Ishikawa (cell line): Measurements from ENCODE around the gene KIAA0408.

Experiments used
- CEBPB ChIP-seq: IDR thresholded peaks from 2 replicates; pipeline ENCODE4 v1.6.1; 2012
- CREB1 ChIP-seq: IDR thresholded peaks from 2 replicates; pipeline ENCODE4 v1.6.1; 2012; ENCODE audit warnings: low read depth
- EGR1 ChIP-seq: IDR thresholded peaks from 2 replicates; pipeline ENCODE4 v1.6.1; 2012
- EP300 ChIP-seq: IDR thresholded peaks from 2 replicates; pipeline ENCODE4 v1.6.1; 2012; ENCODE audit warnings: borderline replicate concordance
- FOXM1 ChIP-seq: IDR thresholded peaks from 2 replicates; pipeline ENCODE4 v1.6.1; 2012; ENCODE audit warnings: low read depth, borderline replicate concordance
- NFIC ChIP-seq: IDR thresholded peaks from 2 replicates; pipeline ENCODE4 v1.6.1; 2012
- RAD21 ChIP-seq: IDR thresholded peaks from 2 replicates; pipeline ENCODE4 v1.6.1; 2012; ENCODE audit warnings: low read depth
- TAF1 ChIP-seq: IDR thresholded peaks from 2 replicates; pipeline ENCODE4 v1.6.1; 2012; ENCODE audit warnings: low read depth, mild to moderate bottlenecking
- TCF12 ChIP-seq: IDR thresholded peaks from 2 replicates; pipeline ENCODE4 v1.6.1; 2012; ENCODE audit warnings: low read depth
- TEAD4 ChIP-seq: IDR thresholded peaks from 2 replicates; pipeline ENCODE4 v1.6.1; 2012
- YY1 ChIP-seq: IDR thresholded peaks from 2 replicates; pipeline ENCODE4 v1.6.1; 2012; ENCODE audit warnings: low read depth
- ZBTB7A ChIP-seq: IDR thresholded peaks from 2 replicates; pipeline ENCODE4 v1.6.1; 2012; ENCODE audit warnings: low read depth
- TF ChIP-seq, protein P1 (sequence below): IDR thresholded peaks from 2 replicates; pipeline ENCODE4 v1.6.1; 2012
- TF ChIP-seq, protein P2 (sequence below): IDR thresholded peaks from 2 replicates; pipeline ENCODE4 v1.6.1; 2012
- TF ChIP-seq, protein P3 (sequence below): IDR thresholded peaks from 2 replicates; pipeline ENCODE4 v1.6.1; 2012; ENCODE audit warnings: low read depth, mild to moderate bottlenecking

KIAA0408 gene

DNA sequence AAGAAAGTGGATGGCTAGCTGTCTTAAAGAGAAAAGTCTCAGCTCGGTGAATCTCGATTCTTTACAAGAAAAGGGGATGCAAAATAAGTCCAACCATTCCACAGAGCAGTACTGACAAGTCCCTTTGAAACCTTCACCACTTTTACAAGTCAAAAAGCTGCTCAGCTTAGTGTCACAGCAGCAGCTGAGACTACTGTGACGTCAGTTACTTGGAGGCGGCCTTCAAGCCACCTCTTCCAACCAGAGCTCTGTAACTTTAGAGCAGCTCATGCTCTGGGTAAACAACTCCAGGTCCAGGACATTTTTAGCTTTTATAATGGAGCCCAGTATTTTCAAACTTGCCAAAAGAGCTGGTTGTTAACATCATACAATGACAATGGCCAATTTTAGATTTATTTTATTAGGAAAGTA lies at the start of gene KIAA0408:
TSS of gene KIAA0408 (minus strand) at position 159 of the 411 bp plus-strand sequence. CDS start 5,408 bp downstream, outside the sequence.
- TF ChIP-seq TCF12 (no peak), CEBPB (no peak), RAD21 (no peak), CREB1 (no peak), YY1 (no peak), EP300 (no peak), TAF1 (no peak), ZBTB7A (no peak), EGR1 (no peak), FOXM1 (no peak), NFIC (no peak), TEAD4 (no peak)
- TF ChIP-seq, protein P1, sequence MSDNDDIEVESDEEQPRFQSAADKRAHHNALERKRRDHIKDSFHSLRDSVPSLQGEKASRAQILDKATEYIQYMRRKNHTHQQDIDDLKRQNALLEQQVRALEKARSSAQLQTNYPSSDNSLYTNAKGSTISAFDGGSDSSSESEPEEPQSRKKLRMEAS, result no peak
- TF ChIP-seq, protein P2, sequence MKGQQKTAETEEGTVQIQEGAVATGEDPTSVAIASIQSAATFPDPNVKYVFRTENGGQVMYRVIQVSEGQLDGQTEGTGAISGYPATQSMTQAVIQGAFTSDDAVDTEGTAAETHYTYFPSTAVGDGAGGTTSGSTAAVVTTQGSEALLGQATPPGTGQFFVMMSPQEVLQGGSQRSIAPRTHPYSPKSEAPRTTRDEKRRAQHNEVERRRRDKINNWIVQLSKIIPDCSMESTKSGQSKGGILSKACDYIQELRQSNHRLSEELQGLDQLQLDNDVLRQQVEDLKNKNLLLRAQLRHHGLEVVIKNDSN, result no peak
- TF ChIP-seq, protein P3, sequence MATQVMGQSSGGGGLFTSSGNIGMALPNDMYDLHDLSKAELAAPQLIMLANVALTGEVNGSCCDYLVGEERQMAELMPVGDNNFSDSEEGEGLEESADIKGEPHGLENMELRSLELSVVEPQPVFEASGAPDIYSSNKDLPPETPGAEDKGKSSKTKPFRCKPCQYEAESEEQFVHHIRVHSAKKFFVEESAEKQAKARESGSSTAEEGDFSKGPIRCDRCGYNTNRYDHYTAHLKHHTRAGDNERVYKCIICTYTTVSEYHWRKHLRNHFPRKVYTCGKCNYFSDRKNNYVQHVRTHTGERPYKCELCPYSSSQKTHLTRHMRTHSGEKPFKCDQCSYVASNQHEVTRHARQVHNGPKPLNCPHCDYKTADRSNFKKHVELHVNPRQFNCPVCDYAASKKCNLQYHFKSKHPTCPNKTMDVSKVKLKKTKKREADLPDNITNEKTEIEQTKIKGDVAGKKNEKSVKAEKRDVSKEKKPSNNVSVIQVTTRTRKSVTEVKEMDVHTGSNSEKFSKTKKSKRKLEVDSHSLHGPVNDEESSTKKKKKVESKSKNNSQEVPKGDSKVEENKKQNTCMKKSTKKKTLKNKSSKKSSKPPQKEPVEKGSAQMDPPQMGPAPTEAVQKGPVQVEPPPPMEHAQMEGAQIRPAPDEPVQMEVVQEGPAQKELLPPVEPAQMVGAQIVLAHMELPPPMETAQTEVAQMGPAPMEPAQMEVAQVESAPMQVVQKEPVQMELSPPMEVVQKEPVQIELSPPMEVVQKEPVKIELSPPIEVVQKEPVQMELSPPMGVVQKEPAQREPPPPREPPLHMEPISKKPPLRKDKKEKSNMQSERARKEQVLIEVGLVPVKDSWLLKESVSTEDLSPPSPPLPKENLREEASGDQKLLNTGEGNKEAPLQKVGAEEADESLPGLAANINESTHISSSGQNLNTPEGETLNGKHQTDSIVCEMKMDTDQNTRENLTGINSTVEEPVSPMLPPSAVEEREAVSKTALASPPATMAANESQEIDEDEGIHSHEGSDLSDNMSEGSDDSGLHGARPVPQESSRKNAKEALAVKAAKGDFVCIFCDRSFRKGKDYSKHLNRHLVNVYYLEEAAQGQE, result no peak

DNA sequence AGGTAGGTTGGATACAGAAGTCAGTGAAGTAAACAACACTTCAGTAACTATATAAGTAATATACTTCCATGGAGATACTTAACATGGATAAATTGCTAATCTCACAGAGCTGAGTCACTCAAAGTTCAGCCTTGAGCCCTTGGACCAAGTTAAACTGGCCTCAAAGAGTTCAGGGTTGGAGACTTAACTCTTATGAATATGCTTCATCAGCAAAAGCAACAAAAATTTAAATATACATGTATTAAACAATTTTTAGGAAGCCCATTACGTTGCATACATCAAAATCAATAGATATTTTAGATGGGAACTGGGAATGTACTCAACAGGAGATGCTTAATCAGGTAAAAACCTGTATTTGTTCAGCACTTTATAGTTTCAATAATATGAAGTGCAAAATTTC lies 47.7 kb upstream of the KIAA0408 start:
- TF ChIP-seq TCF12 (no peak), ZBTB7A (no peak), TEAD4 (no peak), FOXM1 (no peak), RAD21 (no peak), YY1 (no peak), TAF1 (no peak), NFIC (no peak), EP300 (no peak), CEBPB (no peak), EGR1 (no peak), CREB1 (no peak)
- TF ChIP-seq, protein P1, result no peak
- TF ChIP-seq, protein P2, result no peak
- TF ChIP-seq, protein P3, result no peak

DNA sequence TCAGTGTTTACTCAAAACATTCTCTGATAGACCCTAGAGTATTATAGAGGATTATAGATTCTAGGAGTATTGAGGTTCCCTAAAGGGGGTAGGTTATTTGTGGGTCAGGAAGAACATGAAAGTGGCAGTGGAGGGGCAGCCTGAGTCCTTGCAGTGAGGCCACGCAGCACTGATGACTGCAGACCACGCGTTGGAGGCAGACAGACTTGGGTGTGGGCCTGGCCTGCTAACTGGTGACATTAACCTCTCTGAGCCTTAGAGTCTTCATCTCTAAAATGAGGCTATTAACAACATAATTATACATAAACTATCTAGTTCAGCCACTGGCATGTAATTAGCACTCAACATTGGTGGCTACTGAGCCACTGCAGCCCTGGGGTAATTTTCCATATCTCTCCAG lies 43.8 kb upstream of the KIAA0408 start:
- TF ChIP-seq, protein P3, result no peak
- TF ChIP-seq TEAD4 (no peak), RAD21 (no peak), TCF12 (no peak), ZBTB7A (no peak)
- TF ChIP-seq, protein P1, result no peak

DNA sequence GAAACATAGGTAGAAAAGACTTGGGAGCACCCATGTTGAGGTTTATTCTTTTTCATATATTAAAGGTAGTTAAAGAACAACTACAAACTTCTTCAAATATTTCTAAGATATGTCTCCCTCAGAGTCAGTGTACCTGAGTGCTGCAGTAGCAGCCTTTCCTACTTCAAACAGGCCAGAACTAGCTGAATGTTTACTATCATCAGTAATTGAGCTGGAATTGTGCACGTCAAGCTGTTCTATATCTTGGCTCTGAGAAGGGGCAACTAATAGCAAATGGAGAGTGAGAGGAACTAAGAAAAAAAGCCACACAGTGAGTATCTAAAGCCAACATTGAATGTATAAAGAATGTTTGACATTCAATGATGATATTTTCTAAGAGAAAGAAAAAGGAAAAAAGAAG lies 38.2 kb upstream of the KIAA0408 start:
- TF ChIP-seq TCF12 (no peak), EGR1 (no peak), NFIC (no peak), ZBTB7A (no peak), TAF1 (no peak), CREB1 (no peak), YY1 (no peak), FOXM1 (no peak), TEAD4 (no peak), CEBPB (no peak), EP300 (no peak), RAD21 (no peak)
- TF ChIP-seq, protein P1, result no peak
- TF ChIP-seq, protein P3, result no peak
- TF ChIP-seq, protein P2, result no peak
